HG02642 (cell line): ENCODE results near the gene SKI.
"Not testable (repeated sequence)": the region's sequence is repeated elsewhere in the genome, so short reads cannot be mapped to it uniquely, and the experiment has no call there.

Experiments used
- ATAC-seq: cut with Tn5 transposase; IDR thresholded peaks from one replicate; pipeline ENCODE4 v1.9.1; 2021; ENCODE audit warnings: mild to moderate bottlenecking; ENCODE audit not compliant: unreplicated experiment, poor library complexity

The SKI gene

GRCh38 chr1:2315674-2316450 lies 87.7 kb downstream of the SKI start:
- ATAC-seq = no peak

- no peak for ATAC-seq
Measured at GRCh38 chr1:2316451-2316961, 88.4 kb downstream of the SKI start.

- no peak for ATAC-seq
Measured at GRCh38 chr1:2317230-2318065, 89.3 kb downstream of the SKI start.

- ATAC-seq = no peak
Measured at GRCh38 chr1:2318314-2319278, 90.5 kb downstream of the SKI start.

GRCh38 chr1:2319291-2319690 lies 91.2 kb downstream of the SKI start:
- no peak for ATAC-seq

GRCh38 chr1:2320006-2320405 lies 91.9 kb downstream of the SKI start:
- ATAC-seq = no peak

- no peak for ATAC-seq
Measured at GRCh38 chr1:2320760-2321667, 92.9 kb downstream of the SKI start.

GRCh38 chr1:2322065-2322571 lies 94.0 kb downstream of the SKI start:
- ATAC-seq = no peak

- no peak for ATAC-seq
Measured at GRCh38 chr1:2322581-2323211, 94.6 kb downstream of the SKI start.

GRCh38 chr1:2323451-2323974 lies 95.4 kb downstream of the SKI start:
- no peak for ATAC-seq

- ATAC-seq = no peak
Measured at GRCh38 chr1:2324553-2325366, 96.6 kb downstream of the SKI start.

GRCh38 chr1:2326524-2326923 lies 98.4 kb downstream of the SKI start:
- ATAC-seq = no peak

- not testable (repeated sequence) for ATAC-seq
Measured at GRCh38 chr1:2327162-2327561, 99.0 kb downstream of the SKI start.

GRCh38 chr1:2327841-2328240 lies 99.7 kb downstream of the SKI start:
- no peak for ATAC-seq

GRCh38 chr1:2328676-2329455 lies 100.7 kb downstream of the SKI start:
- no peak for ATAC-seq

- ATAC-seq = no peak
Measured at GRCh38 chr1:2330035-2330434, 101.9 kb downstream of the SKI start.
